CD4-positive, alpha-beta T cell (primary cell): ENCODE data around the gene CHPF2. TPM values are rescaled to one million over a fixed set of nuclear protein-coding genes. Genes with fewer than 3 reads are reported as not detected.

Experiments
- ATAC-seq: fragments of 200-7000 bp; cut with Tn5 transposase; one replicate; pipeline ENCODE4 v1.10.0; 2022; ENCODE audit warnings: mild to moderate bottlenecking; ENCODE audit not compliant: poor library complexity
- CTCF ChIA-PET: fragments of 350-600 bp; sonication (Branson Sonifier 250); formaldehyde crosslinking; loops from one replicate; lab custom pipeline; 2021; ENCODE audit warnings: antibody characterized with exemption, inconsistent platforms; lab: Charles Lee
- POLR2A ChIA-PET: fragments of 350-600 bp; sonication (Branson Sonifier 250); formaldehyde crosslinking; loops from one replicate; lab custom pipeline; 2021; ENCODE audit warnings: antibody characterized with exemption, inconsistent platforms; lab: Charles Lee
- DNase-seq, 14 experiments: peaks; one replicate each; pipeline ENCODE4 v3.0.0-alpha.2; 2013 to 2020; ENCODE audit warnings: mixed read lengths in 2 of 14
- H3K27ac ChIP-seq, 2 donors: one replicate each; pipeline versions ENCODE4 v1.5.1 to v1.7.0; 2013; ENCODE audit warnings: low read length in 2 of 2, low read depth in 1 of 2, mild to moderate bottlenecking in 1 of 2
- H3K27me3 ChIP-seq, 2 experiments: 1 replicate in 1 of 2; 2 replicates in 1 of 2; pipeline versions ENCODE4 v1.6.1 to v1.7.0; 2013; ENCODE audit warnings: low read length in 2 of 2, control low read depth in 1 of 2, mild to moderate bottlenecking in 1 of 2, moderate library complexity in 1 of 2; ENCODE audit not compliant: insufficient read depth in 2 of 2, control insufficient read depth in 1 of 2
- H3K36me3 ChIP-seq: one replicate; pipeline ENCODE4 v1.6.1; 2013; ENCODE audit warnings: low read length, control low read depth; ENCODE audit not compliant: insufficient read depth
- H3K4me1 ChIP-seq: one replicate; pipeline ENCODE4 v1.6.1; 2013; ENCODE audit warnings: low read length, control low read depth; ENCODE audit not compliant: insufficient read depth
- H3K4me3 ChIP-seq: one replicate; pipeline ENCODE4 v1.5.1; 2013; ENCODE audit warnings: mild to moderate bottlenecking, low read length, moderate library complexity
- H3K9me3 ChIP-seq, 2 experiments: 1 replicate in 1 of 2; 2 replicates in 1 of 2; pipeline versions ENCODE4 v1.6.1 to v1.7.0; 2013; ENCODE audit warnings: low read length in 2 of 2, mild to moderate bottlenecking in 2 of 2, control low read depth in 1 of 2, moderate library complexity in 1 of 2; ENCODE audit not compliant: control insufficient read depth in 1 of 2, insufficient read depth in 1 of 2
- H3K27ac Mint-ChIP-seq: one replicate; pipeline ENCODE4 v1.8.0; 2020; ENCODE audit warnings: mixed read lengths
- H3K27me3 Mint-ChIP-seq: one replicate; pipeline ENCODE4 v1.8.0; 2021; ENCODE audit warnings: mixed read lengths
- H3K36me3 Mint-ChIP-seq: one replicate; pipeline ENCODE4 v1.8.0; 2021; ENCODE audit warnings: low read depth, mixed read lengths
- H3K4me1 Mint-ChIP-seq: one replicate; pipeline ENCODE4 v1.8.0; 2021; ENCODE audit warnings: low read depth, mixed read lengths
- H3K4me3 Mint-ChIP-seq: one replicate; pipeline ENCODE4 v1.8.0; 2020; ENCODE audit warnings: mild to moderate bottlenecking, mixed read lengths
- H3K9me3 Mint-ChIP-seq: one replicate; pipeline ENCODE4 v1.8.0; 2020; ENCODE audit warnings: mixed read lengths
- intact Hi-C, 2 experiments: fragments of 100-400 bp; cut with DNase I in 1 of 2; cut with micrococcal nuclease in 1 of 2; formaldehyde crosslinking; loops; one replicate each; pipeline versions ENCODE4 v1.15.1 to v1.9.0; 2023 to 2025; cut with DNase I, micrococcal nuclease
- total RNA-seq, 174 experiments: library from RNA in 2 of 174; stranded (reverse) in 2 of 174; gene quantifications; one replicate each; pipeline ENCODE4 v1.2.3 and lab custom pipeline; 2021 to 2026
- TF ChIP-seq, protein P1 (sequence below): fragments of 200-600 bp; IDR thresholded peaks from one replicate; pipeline ENCODE4 v1.8.0; 2022; ENCODE audit warnings: antibody characterized with exemption, mild to moderate bottlenecking

CHPF2 gene
- total RNA-seq, 2 experiments from 2014 or later: 29.6 to 30.5 TPM

GRCh38 chr7:151279868-151280267 lies 47.6 kb downstream of the CHPF2 start:
- CTCF ChIA-PET: no interaction called here
- POLR2A ChIA-PET: no interaction called here
- TF ChIP-seq, protein P1, sequence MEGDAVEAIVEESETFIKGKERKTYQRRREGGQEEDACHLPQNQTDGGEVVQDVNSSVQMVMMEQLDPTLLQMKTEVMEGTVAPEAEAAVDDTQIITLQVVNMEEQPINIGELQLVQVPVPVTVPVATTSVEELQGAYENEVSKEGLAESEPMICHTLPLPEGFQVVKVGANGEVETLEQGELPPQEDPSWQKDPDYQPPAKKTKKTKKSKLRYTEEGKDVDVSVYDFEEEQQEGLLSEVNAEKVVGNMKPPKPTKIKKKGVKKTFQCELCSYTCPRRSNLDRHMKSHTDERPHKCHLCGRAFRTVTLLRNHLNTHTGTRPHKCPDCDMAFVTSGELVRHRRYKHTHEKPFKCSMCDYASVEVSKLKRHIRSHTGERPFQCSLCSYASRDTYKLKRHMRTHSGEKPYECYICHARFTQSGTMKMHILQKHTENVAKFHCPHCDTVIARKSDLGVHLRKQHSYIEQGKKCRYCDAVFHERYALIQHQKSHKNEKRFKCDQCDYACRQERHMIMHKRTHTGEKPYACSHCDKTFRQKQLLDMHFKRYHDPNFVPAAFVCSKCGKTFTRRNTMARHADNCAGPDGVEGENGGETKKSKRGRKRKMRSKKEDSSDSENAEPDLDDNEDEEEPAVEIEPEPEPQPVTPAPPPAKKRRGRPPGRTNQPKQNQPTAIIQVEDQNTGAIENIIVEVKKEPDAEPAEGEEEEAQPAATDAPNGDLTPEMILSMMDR: no peak

DNA sequence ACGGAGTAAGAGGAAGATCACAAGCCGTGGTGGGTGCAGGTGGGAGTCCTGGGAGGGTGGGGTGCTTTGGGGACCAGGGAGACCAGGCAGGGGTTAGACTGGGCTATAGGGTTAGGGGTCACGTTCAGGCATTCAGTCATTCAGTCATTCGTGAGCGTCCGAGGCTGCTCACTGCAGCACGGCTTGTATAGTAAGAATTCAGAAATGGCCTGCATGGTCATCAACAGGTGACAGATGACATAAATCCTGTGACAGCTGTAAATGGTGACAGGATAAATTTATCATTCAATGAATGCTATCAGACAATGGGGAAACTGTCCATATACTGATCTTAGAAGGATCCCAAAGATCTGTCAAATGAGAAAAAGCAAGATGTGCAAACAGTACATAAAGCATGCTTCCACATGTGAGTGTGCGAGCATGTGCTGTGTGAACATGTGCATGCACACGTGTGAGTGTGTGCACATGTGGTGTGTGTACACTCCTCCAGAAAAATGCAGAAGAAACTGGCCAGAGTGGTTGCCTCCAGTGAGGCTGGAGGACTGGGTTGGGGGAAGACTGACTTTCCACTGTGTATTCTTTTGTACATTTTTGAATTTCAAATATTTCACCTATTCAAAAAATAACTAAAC lies 48.2 kb downstream of the CHPF2 start:
- H3K27ac Mint-ChIP-seq: no peak overlapping the region

More at GRCh38 chr7:151279868-151280267, 47.6 kb downstream of the CHPF2 start:
- DNase-seq (no peak), ATAC-seq (no peak)
- no peaks in the 10 kb centered on the region for H3K36me3 Mint-ChIP-seq
- H3K4me1 Mint-ChIP-seq: peaks cover 22% of the 10 kb centered on the region
- Histone ChIP-seq H3K36me3 (no peaks in the 10 kb centered on the region), H3K4me3 (no peak overlapping the region), H3K27ac (no peak overlapping the region), H3K9me3 (peaks cover 0 to 5% of the 10 kb centered on the region in 2 experiments), H3K27me3 (no peaks in the 10 kb centered on the region), H3K4me1 (peaks cover 25% of the 10 kb centered on the region)
- peaks cover 29% of the 10 kb centered on the region for H3K27me3 Mint-ChIP-seq
- H3K4me3 Mint-ChIP-seq: no peak overlapping the region
- intact Hi-C loops: no loop called here
- no peak overlapping the region for H3K27ac Mint-ChIP-seq
- no peaks in the 10 kb centered on the region for H3K9me3 Mint-ChIP-seq

GRCh38 chr7:151281686-151282085 lies 49.4 kb downstream of the CHPF2 start:
- Mint-ChIP-seq H3K4me1 (peaks cover 6% of the 10 kb centered on the region), H3K36me3 (no peaks in the 10 kb centered on the region), H3K9me3 (no peaks in the 10 kb centered on the region), H3K4me3 (no peak overlapping the region), H3K27me3 (peaks cover 29% of the 10 kb centered on the region), H3K27ac (no peak overlapping the region)
- DNase-seq: no peak
- Histone ChIP-seq H3K4me3 (no peak overlapping the region), H3K27ac (no peak overlapping the region), H3K36me3 (no peaks in the 10 kb centered on the region), H3K4me1 (peaks cover 8% of the 10 kb centered on the region), H3K9me3 (peaks cover 0 to 5% of the 10 kb centered on the region in 2 experiments), H3K27me3 (no peaks in the 10 kb centered on the region)
- TF ChIP-seq, protein P1: no peak
- intact Hi-C loops: no loop called here
- no peak for ATAC-seq
- ChIA-PET CTCF (no interaction called here), POLR2A (no interaction called here)

More for the DNA sequence above, 48.2 kb downstream of the CHPF2 start:
- H3K4me3 Mint-ChIP-seq: no peak overlapping the region
- no peak for ATAC-seq
- Histone ChIP-seq H3K36me3 (no peaks in the 10 kb centered on the region), H3K9me3 (peaks cover 0 to 5% of the 10 kb centered on the region in 2 experiments), H3K27me3 (no peaks in the 10 kb centered on the region), H3K4me3 (no peak overlapping the region), H3K4me1 (peaks cover 19% of the 10 kb centered on the region), H3K27ac (no peak overlapping the region)
- DNase-seq: no peak
- peaks cover 15% of the 10 kb centered on the region for H3K4me1 Mint-ChIP-seq
- H3K36me3 Mint-ChIP-seq: no peaks in the 10 kb centered on the region
- intact Hi-C loops: no loop called here
- TF ChIP-seq, protein P1: no peak
- no peaks in the 10 kb centered on the region for H3K9me3 Mint-ChIP-seq
- peaks cover 29% of the 10 kb centered on the region for H3K27me3 Mint-ChIP-seq
- CTCF ChIA-PET: no interaction called here
- POLR2A ChIA-PET: no interaction called here
